Liver (tissue), 9 donors: ENCODE measurements around the gene MYLK2. TPM values are rescaled to one million over a fixed set of nuclear protein-coding genes. Genes with fewer than 3 reads are reported as not detected.

Source experiments
- DNase-seq: peaks from one replicate; pipeline ENCODE4 v3.0.0-alpha.2; 2017; ENCODE audit warnings: low spot score
- H3K27ac ChIP-seq, 2 donors: one replicate each; pipeline ENCODE4 v1.7.0; 2013; ENCODE audit warnings: inconsistent platforms in 2 of 2, low read length in 2 of 2, control low read depth in 1 of 2, low read depth in 1 of 2, mild to moderate bottlenecking in 1 of 2
- H3K27me3 ChIP-seq, 4 donors: one replicate each; pipeline versions ENCODE4 v1.6.1 to v1.7.0; 2013; ENCODE audit warnings: low read length in 3 of 4, inconsistent platforms in 1 of 4, mild to moderate bottlenecking in 1 of 4, moderate library complexity in 1 of 4; ENCODE audit not compliant: control insufficient read depth in 4 of 4, insufficient read depth in 4 of 4
- H3K36me3 ChIP-seq, 4 donors: one replicate each; pipeline versions ENCODE4 v1.6.1 to v1.7.0; 2013; ENCODE audit warnings: low read length in 3 of 4, mild to moderate bottlenecking in 3 of 4, low read depth in 1 of 4, moderate library complexity in 1 of 4; ENCODE audit not compliant: control insufficient read depth in 4 of 4, insufficient read depth in 3 of 4
- H3K4me1 ChIP-seq, 4 donors: one replicate each; pipeline versions ENCODE4 v1.6.1 to v1.7.0; 2013; ENCODE audit warnings: low read length in 3 of 4, mild to moderate bottlenecking in 3 of 4, moderate library complexity in 1 of 4; ENCODE audit not compliant: control insufficient read depth in 4 of 4, insufficient read depth in 4 of 4
- H3K4me3 ChIP-seq, 3 donors: one replicate each; pipeline versions ENCODE4 v1.6.1 to v1.7.0; 2013; ENCODE audit warnings: low read length in 3 of 3, control low read depth in 1 of 3, low read depth in 1 of 3, mild to moderate bottlenecking in 1 of 3
- H3K9ac ChIP-seq, 2 donors: one replicate each; pipeline ENCODE4 v1.7.0; 2013; ENCODE audit warnings: low read length in 2 of 2, mild to moderate bottlenecking in 2 of 2, moderate library complexity in 2 of 2, control low read depth in 1 of 2, low read depth in 1 of 2
- H3K9me3 ChIP-seq, 4 donors: one replicate each; pipeline versions ENCODE4 v1.6.1 to v1.7.0; 2013; ENCODE audit warnings: low read length in 3 of 4; ENCODE audit not compliant: control insufficient read depth in 4 of 4
- ATF3 ChIP-seq: IDR thresholded peaks from 2 replicates; pipeline ENCODE4 v1.6.1; 2016; ENCODE audit warnings: antibody characterized with exemption
- EGR1 ChIP-seq, 2 donors: IDR thresholded peaks; 2 replicates each; pipeline ENCODE4 v1.6.1; 2016 to 2018; ENCODE audit warnings: antibody characterized with exemption in 2 of 2, low read depth in 2 of 2
- FOXA1 ChIP-seq: IDR thresholded peaks from 2 replicates; pipeline ENCODE4 v1.6.1; 2016; ENCODE audit warnings: antibody characterized with exemption
- FOXA2 ChIP-seq: IDR thresholded peaks from 2 replicates; pipeline ENCODE4 v1.6.1; 2016; ENCODE audit warnings: antibody characterized with exemption
- HNF4A ChIP-seq, 2 donors: conservative IDR thresholded peaks; 2 replicates each; pipeline ENCODE4 v1.6.1; 2016; ENCODE audit warnings: antibody characterized with exemption in 2 of 2, mild to moderate bottlenecking in 2 of 2
- HNF4G ChIP-seq: IDR thresholded peaks from 2 replicates; pipeline ENCODE4 v1.6.1; 2016; ENCODE audit warnings: antibody characterized with exemption
- JUND ChIP-seq, 2 donors: IDR thresholded peaks; 2 replicates each; pipeline ENCODE4 v1.6.1; 2016; ENCODE audit warnings: antibody characterized with exemption in 2 of 2
- NR2F2 ChIP-seq: IDR thresholded peaks from 2 replicates; pipeline ENCODE4 v1.6.1; 2016; ENCODE audit warnings: antibody characterized with exemption
- RAD21 ChIP-seq, 2 donors: IDR thresholded peaks; 2 replicates each; pipeline ENCODE4 v1.6.1; 2016; ENCODE audit warnings: antibody characterized with exemption in 2 of 2, mild to moderate bottlenecking in 2 of 2
- REST ChIP-seq: IDR thresholded peaks from 2 replicates; pipeline ENCODE4 v1.6.1; 2016; ENCODE audit warnings: antibody characterized with exemption, mild to moderate bottlenecking
- RXRA ChIP-seq, 2 donors: IDR thresholded peaks; 2 replicates each; pipeline ENCODE4 v1.6.1; 2017 to 2018; ENCODE audit warnings: antibody characterized with exemption in 2 of 2, mild to moderate bottlenecking in 1 of 2
- SP1 ChIP-seq: IDR thresholded peaks from 2 replicates; pipeline ENCODE4 v1.6.1; 2018; ENCODE audit warnings: antibody characterized with exemption, mild to moderate bottlenecking
- TAF1 ChIP-seq: conservative IDR thresholded peaks from 2 replicates; pipeline ENCODE4 v1.6.1; 2016; ENCODE audit warnings: antibody characterized with exemption, mild to moderate bottlenecking
- YY1 ChIP-seq: IDR thresholded peaks from 2 replicates; pipeline ENCODE4 v1.6.1; 2016; ENCODE audit warnings: antibody characterized with exemption, mild to moderate bottlenecking
- WGBS: extraction: QIAGEN DNeasy Blood & Tissue Kit; methylation state at CpG from one replicate; pipeline ENCODE4 v1.1.7; 2013; 5-methylcytosine and 5-hydroxymethylcytosine counted together
- polyA plus RNA-seq, 2 donors: library from polyadenylated mRNA; stranded (reverse) in 1 of 2; unstranded in 1 of 2; fragments of 200-250 nt in 1 of 2; fragments of >200 nt in 1 of 2; fragmentation: Nextera tagmentation in 1 of 2; extraction: Ambion mirVana in 1 of 2; gene quantifications; one replicate each; pipeline versions ENCODE4 v1.2.1 to v1.2.3, GENCODE V29; 2013 to 2015
- total RNA-seq, 2 donors: library from RNA; depleted of rRNA; stranded (reverse); fragments of >200 nt; gene quantifications; one replicate each; pipeline ENCODE4 v1.2.3, GENCODE V29; 2014
- TF ChIP-seq, protein P1 (sequence below): IDR thresholded peaks from 2 replicates; pipeline ENCODE4 v1.6.1; 2016; ENCODE audit warnings: antibody characterized with exemption
- TF ChIP-seq, protein P2 (sequence below): IDR thresholded peaks from 2 replicates; pipeline ENCODE4 v1.6.1; 2016; ENCODE audit warnings: antibody characterized with exemption
- TF ChIP-seq, protein P3 (sequence below): fragments of 150-350 bp; IDR thresholded peaks from 2 replicates; pipeline ENCODE4 v1.5.1; 2017; ENCODE audit warnings: improper control_type of control experiment, low read depth, low read length; ENCODE audit not compliant: missing input control
- donor health status: healthy.
- donor health status: healthy.
- donor health status: healthy.
- donor health status: healthy.
- donor health status: healthy.

MYLK2 gene
- total and polyA plus RNA-seq, 4 donors, result 0.08 to 0.19 TPM; not detected in 2

DNA sequence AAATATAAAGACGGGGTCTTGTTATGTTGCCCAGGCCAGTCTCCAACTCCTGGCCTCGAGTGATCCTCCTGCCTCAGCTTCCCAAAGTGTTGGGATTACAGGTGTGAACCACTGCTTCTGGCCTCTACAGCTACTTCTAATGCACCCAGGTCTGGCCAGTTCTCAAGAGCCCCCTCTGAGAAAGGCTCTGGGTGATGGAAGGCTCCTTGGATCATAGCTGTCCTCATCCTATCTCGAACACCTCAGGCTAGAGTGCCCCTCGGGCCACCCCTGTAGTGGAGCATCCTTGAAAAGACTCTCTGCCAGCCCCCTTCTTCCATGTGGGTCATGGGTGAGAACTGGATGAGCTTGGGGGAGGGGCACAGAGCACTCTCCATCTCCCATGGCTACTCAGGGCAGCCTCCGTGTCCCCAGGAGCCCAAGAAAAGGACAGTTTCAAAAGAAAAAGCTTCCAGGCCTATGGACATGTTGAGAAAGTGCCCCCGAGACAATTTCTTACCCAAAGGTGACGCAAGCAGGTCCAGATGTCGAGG, 714 bp upstream of the MYLK2 start:
- WGBS, result 92% methylated on average over 8 of the region's 8 CpGs
- TF ChIP-seq FOXA1 (no peak), HNF4A (conservative IDR thresholded peaks at IDR 0.05) (no peak), TAF1 (no peak)
- Histone ChIP-seq H3K9ac (no peak overlapping the region), H3K4me3 (no peak overlapping the region), H3K27ac (no peak overlapping the region), H3K36me3 (no peaks in the 10 kb centered on the region), H3K4me1 (peaks cover 0 to 10% (median 2%) of the 10 kb centered on the region in 4 donors), H3K9me3 (no peaks in the 10 kb centered on the region), H3K27me3 (no peaks in the 10 kb centered on the region)
- no peak for DNase-seq

DNA sequence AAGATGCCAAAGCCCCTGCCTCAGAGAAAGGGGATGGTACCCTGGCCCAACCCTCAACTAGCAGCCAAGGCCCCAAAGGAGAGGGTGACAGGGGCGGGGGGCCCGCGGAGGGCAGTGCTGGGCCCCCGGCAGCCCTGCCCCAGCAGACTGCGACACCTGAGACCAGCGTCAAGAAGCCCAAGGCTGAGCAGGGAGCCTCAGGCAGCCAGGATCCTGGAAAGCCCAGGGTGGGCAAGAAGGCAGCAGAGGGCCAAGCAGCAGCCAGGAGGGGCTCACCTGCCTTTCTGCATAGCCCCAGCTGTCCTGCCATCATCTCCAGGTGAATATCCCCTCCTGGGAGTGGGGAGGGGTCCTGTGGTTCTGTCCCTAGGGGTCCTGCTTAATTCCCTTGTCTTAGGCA, 1.1 kb downstream of the MYLK2 start:
- H3K4me3 ChIP-seq, result no peak overlapping the region
- no peak overlapping the region for H3K27ac ChIP-seq
- no peak overlapping the region for H3K9ac ChIP-seq
- H3K9me3 ChIP-seq, result no peaks in the 10 kb centered on the region
- WGBS, result 86% methylated on average over 6 of the region's 6 CpGs
- peaks cover 0 to 10% (median 2%) of the 10 kb centered on the region in 4 donors for H3K4me1 ChIP-seq
- no peaks in the 10 kb centered on the region for H3K27me3 ChIP-seq
- TF ChIP-seq RAD21 (IDR thresholded peaks at IDR 0.05) (no peak), JUND (IDR thresholded peaks at IDR 0.05) (no peak), FOXA1 (no peak), EGR1 (IDR thresholded peaks at IDR 0.05; ENCODE audit: low read depth in 2 of 2) (no peak), HNF4G (no peak), HNF4A (conservative IDR thresholded peaks at IDR 0.05) (no peak), ATF3 (no peak), RXRA (IDR thresholded peaks at IDR 0.05) (no peak), NR2F2 (no peak), TAF1 (no peak), SP1 (no peak), YY1 (no peak), REST (no peak), FOXA2 (no peak)
- TF ChIP-seq, protein P1, sequence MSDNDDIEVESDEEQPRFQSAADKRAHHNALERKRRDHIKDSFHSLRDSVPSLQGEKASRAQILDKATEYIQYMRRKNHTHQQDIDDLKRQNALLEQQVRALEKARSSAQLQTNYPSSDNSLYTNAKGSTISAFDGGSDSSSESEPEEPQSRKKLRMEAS, result no peak
- TF ChIP-seq, protein P2, sequence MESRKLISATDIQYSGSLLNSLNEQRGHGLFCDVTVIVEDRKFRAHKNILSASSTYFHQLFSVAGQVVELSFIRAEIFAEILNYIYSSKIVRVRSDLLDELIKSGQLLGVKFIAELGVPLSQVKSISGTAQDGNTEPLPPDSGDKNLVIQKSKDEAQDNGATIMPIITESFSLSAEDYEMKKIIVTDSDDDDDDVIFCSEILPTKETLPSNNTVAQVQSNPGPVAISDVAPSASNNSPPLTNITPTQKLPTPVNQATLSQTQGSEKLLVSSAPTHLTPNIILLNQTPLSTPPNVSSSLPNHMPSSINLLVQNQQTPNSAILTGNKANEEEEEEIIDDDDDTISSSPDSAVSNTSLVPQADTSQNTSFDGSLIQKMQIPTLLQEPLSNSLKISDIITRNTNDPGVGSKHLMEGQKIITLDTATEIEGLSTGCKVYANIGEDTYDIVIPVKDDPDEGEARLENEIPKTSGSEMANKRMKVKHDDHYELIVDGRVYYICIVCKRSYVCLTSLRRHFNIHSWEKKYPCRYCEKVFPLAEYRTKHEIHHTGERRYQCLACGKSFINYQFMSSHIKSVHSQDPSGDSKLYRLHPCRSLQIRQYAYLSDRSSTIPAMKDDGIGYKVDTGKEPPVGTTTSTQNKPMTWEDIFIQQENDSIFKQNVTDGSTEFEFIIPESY, result no peak
- TF ChIP-seq, protein P3, sequence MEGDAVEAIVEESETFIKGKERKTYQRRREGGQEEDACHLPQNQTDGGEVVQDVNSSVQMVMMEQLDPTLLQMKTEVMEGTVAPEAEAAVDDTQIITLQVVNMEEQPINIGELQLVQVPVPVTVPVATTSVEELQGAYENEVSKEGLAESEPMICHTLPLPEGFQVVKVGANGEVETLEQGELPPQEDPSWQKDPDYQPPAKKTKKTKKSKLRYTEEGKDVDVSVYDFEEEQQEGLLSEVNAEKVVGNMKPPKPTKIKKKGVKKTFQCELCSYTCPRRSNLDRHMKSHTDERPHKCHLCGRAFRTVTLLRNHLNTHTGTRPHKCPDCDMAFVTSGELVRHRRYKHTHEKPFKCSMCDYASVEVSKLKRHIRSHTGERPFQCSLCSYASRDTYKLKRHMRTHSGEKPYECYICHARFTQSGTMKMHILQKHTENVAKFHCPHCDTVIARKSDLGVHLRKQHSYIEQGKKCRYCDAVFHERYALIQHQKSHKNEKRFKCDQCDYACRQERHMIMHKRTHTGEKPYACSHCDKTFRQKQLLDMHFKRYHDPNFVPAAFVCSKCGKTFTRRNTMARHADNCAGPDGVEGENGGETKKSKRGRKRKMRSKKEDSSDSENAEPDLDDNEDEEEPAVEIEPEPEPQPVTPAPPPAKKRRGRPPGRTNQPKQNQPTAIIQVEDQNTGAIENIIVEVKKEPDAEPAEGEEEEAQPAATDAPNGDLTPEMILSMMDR, result no peak
- DNase-seq, result no peak
- no peaks in the 10 kb centered on the region for H3K36me3 ChIP-seq
